ENCODE measurements around the gene RMDN2. TPM values are rescaled to one million over a fixed set of nuclear protein-coding genes. Genes with fewer than 3 reads are reported as not detected.

The RMDN2 gene
- total and polyA plus RNA-seq, 9 of the 15 experiments (the other 6 are each of a cell fraction or from before 2014, with no cell fraction given) = 1.5 to 4.3 (median 2.3) TPM

- no peak for TF ChIP-seq ZNF75A (CRISPR knock-in tag; IDR thresholded peaks at IDR 0.05)
- TF ChIP-seq RAD21 (CRISPR knock-in tag; conservative IDR thresholded peaks at IDR 0.05 in 1 of 2, IDR thresholded peaks at IDR 0.05 in 1 of 2) = no peak
- TF ChIP-seq CAMTA2 (CRISPR knock-in tag; conservative IDR thresholded peaks at IDR 0.05) = no peak
- no peak for TF ChIP-seq USF1 (CRISPR knock-in tag; IDR thresholded peaks at IDR 0.05)
- no peak for TF ChIP-seq SMAD2 (IDR thresholded peaks at IDR 0.05; ENCODE audit: low read depth, low read length)
- no peak for TF ChIP-seq MNT (conservative IDR thresholded peaks at IDR 0.05)
- no peak for TF ChIP-seq SPI1 (IDR thresholded peaks at IDR 0.05; ENCODE audit: borderline replicate concordance, low read depth, low read length)
Measured at GRCh38 chr2:38030635-38031355, 105.7 kb downstream of the RMDN2 start (continued).

- FAIRE-seq = no peak
- intact Hi-C loops (cut with micrococcal nuclease) = no loop called here
- Histone ChIP-seq H3K4me2 (ENCODE audit: insufficient read depth, low read length) (no peak overlapping the region), H3K4me3 (no peak overlapping the region), H3K4me1 (replicated peaks in 1 of 2; ENCODE audit: control insufficient read depth in 2 of 2, insufficient read depth in 2 of 2, low read length in 2 of 2) (no peaks in the 10 kb centered on the region), H3K79me2 (ENCODE audit: control insufficient read depth, insufficient read depth, low read length) (no peaks in the 10 kb centered on the region), H3K36me3 (ENCODE audit: control insufficient read depth, insufficient read depth, low read length) (no peaks in the 10 kb centered on the region), H3K27ac (ENCODE audit: extremely low read depth, low read depth, low read length) (no peak overlapping the region), H3K9me3 (replicated peaks; ENCODE audit: control insufficient read depth, insufficient read depth, low read depth, low read length) (no peaks in the 10 kb centered on the region), H4K20me1 (replicated peaks; ENCODE audit: control insufficient read depth, insufficient read depth, low read length) (no peaks in the 10 kb centered on the region), H3K27me3 (ENCODE audit: control insufficient read depth in 2 of 2, insufficient read depth in 2 of 2, low read length in 2 of 2) (peaks cover 7 to 9% of the 10 kb centered on the region in 2 experiments; a peak in 4 of 5 replicates), H3K9me1 (ENCODE audit: control insufficient read depth, insufficient read depth, low read length) (no peaks in the 10 kb centered on the region), H2AFZ (ENCODE audit: low read depth, low read length) (no peak overlapping the region), H3K9ac (ENCODE audit: insufficient read depth in 1 of 2, low read depth in 2 of 2, low read length in 2 of 2) (no peak overlapping the region)
- no peak for ATAC-seq
- 0% methylated on average over 2 of the region's 2 CpGs for WGBS (ENCODE audit: insufficient coverage, low coverage, missing lambda C conversion rate)
- ChIA-PET POLR2A (no interaction called here), CTCF (ENCODE audit: low intra/inter-chr PET ratio) (no interaction called here)
- in situ Hi-C loops (cut with MboI) = no loop called here
- BruUV-seq (replicated peaks) = no TSS peak
- TF ChIP-seq ZKSCAN3 (CRISPR knock-in tag; IDR thresholded peaks at IDR 0.05) (no peak), ETS2 (tag; IDR thresholded peaks at IDR 0.05; ENCODE audit: borderline replicate concordance, poor library complexity, severe bottlenecking) (no peak), KDM1A (IDR thresholded peaks at IDR 0.05) (no peak)
- no peak for DNase-seq (ENCODE audit: extremely low read depth in 1 of 4, low spot score in 3 of 4)
Measured at GRCh38 chr2:38032946-38033345, 107.9 kb downstream of the RMDN2 start.

All from K562 (cell line).